ENCODE measurements around the gene HAUS8.

The HAUS8 gene

GRCh38 chr19:17027535-17027975 is 47.7 kb downstream of the HAUS8 start:
- Histone ChIP-seq H3K36me3 (replicated peaks; ENCODE audit: insufficient read depth, low read length) (no peaks in the 10 kb centered on the region), H3K9ac (ENCODE audit: low read length) (no peak overlapping the region), H2AFZ (ENCODE audit: low read length) (no peak overlapping the region), H3K4me3 (ENCODE audit: low read length) (no peak overlapping the region), H4K20me1 (ENCODE audit: insufficient read depth, low read length) (no peaks in the 10 kb centered on the region), H3K27ac (ENCODE audit: low read length) (no peak overlapping the region), H3K9me3 (replicated peaks; ENCODE audit: insufficient read depth, low read length) (no peaks in the 10 kb centered on the region), H3K9me2 (replicated peaks; ENCODE audit: insufficient read depth, low read length) (no peaks in the 10 kb centered on the region), H3K79me2 (ENCODE audit: low read length) (no peaks in the 10 kb centered on the region), H3K27me3 (replicated peaks; ENCODE audit: insufficient read depth, low read length) (peaks cover 81% of the 10 kb centered on the region), H3K4me2 (ENCODE audit: low read depth, low read length) (no peak overlapping the region), H3F3A (ENCODE audit: insufficient read depth, low read length) (no peaks in the 10 kb centered on the region), H3K4me1 (ENCODE audit: low read length) (no peaks in the 10 kb centered on the region)
- no peak for DNase-seq
- TF ChIP-seq EZH2phosphoT487 (IDR thresholded peaks at IDR 0.05; ENCODE audit: low read length) (no peak), EZH2 (optimal IDR thresholded peaks at IDR 0.05; ENCODE audit: low read depth, low read length) (no peak), CTCF (IDR thresholded peaks at IDR 0.05; ENCODE audit: low read length) (no peak)

DNA sequence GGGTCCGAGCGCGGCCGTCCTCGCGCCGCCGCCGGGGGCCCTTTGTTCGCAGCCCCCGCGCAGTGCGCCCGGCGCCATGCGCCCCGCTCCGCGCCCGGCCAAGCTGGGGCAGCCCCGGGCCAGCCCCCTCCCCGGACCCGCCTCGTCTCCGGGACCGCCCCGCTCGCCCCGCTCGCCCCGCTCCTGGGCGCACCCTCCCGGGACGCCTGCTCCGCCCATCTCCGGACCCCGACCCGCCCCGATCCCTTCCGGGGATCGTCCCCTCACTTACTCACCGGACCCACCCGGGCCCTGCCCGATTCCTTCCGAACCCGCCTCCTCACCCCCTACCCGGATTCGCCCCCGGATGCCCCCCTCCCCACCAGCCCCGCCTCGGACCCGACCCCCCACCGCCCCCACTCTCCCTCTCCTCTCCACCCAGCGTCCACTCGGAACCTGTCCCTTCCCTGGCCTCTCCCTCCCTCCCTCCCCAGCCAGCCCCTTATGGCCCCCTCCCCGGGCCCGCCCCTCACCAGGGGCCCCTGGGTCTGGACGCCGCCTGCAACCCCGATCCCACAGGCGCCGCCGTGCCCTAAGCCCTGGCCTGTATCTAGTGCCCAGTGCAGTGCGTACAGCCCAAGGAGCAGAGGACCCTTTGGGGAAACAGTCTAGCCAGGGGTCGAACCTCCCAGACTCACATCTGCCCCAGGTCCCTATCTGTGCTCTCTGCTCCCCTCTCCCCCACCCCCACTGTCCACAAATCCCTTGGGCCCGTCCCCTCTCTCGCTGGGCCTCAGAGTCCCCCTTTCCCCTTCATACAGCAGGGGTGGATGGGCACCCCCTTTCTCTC is 48.3 kb downstream of the HAUS8 start, which contains the start of gene CPAMD8:
Gene CPAMD8, minus strand, starts transcription at position 105 of the 829 bp plus-strand sequence. CDS start 168 bp downstream, outside the sequence.
- Histone ChIP-seq H3K36me3 (replicated peaks; ENCODE audit: insufficient read depth, low read length) (no peaks in the 10 kb centered on the region), H3K9me2 (replicated peaks; ENCODE audit: insufficient read depth, low read length) (no peaks in the 10 kb centered on the region), H3K9me3 (replicated peaks; ENCODE audit: insufficient read depth, low read length) (no peaks in the 10 kb centered on the region), H3K4me3 (ENCODE audit: low read length) (no peak within 1 kb of the TSS), H2AFZ (ENCODE audit: low read length) (no peak within 1 kb of the TSS), H3F3A (ENCODE audit: insufficient read depth, low read length) (no peaks in the 10 kb centered on the region), H3K27ac (ENCODE audit: low read length) (no peak within 1 kb of the TSS), H3K4me1 (ENCODE audit: low read length) (no peaks in the 10 kb centered on the region), H3K27me3 (replicated peaks; ENCODE audit: insufficient read depth, low read length) (peaks cover 75% of the 10 kb centered on the region), H3K79me2 (ENCODE audit: low read length) (no peaks in the 10 kb centered on the region), H3K9ac (ENCODE audit: low read length) (no peak within 1 kb of the TSS), H4K20me1 (ENCODE audit: insufficient read depth, low read length) (no peaks in the 10 kb centered on the region), H3K4me2 (ENCODE audit: low read depth, low read length) (no peak within 1 kb of the TSS)
- TF ChIP-seq EZH2 (optimal IDR thresholded peaks at IDR 0.05; ENCODE audit: low read depth, low read length) = no peak
- no peak for TF ChIP-seq EZH2phosphoT487 (IDR thresholded peaks at IDR 0.05; ENCODE audit: low read length)
- no peak for TF ChIP-seq CTCF (IDR thresholded peaks at IDR 0.05; ENCODE audit: low read length)
- DNase-seq = no peak

DNA sequence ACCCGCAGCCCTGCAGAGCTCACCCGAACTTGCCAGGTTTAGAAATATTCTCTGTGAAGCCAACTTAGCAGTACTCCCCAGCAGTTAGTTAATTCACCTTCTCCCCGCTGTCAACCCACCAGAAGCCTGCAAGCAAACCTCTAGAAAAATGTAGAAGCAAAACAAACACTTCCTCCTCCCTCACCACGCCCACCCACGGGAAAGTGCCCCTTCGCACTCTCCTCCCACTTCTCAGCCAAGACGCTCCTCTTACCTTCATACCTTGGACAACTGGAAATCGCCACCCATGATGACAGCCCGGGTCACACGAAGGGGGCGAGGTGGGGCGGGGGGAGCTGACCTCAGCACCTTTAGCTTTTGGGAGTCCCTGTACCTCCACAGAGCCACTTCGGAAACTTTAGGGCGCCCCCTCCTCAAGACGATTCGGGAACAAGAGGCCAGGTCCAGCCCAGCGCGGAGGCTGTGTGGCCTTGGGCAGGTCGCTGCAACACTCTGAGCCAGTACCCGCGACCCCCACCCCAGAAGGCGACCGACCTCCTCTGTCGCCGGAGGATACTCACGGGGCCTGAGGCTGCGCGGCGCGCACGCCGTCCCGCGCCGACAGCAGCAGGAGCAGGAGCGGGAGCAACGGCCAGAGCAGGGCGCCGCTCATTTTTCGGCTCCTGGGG is 49.1 kb downstream of the HAUS8 start:
- Histone ChIP-seq H3K9ac (ENCODE audit: low read length) (no peak overlapping the region), H3K9me2 (replicated peaks; ENCODE audit: insufficient read depth, low read length) (no peaks in the 10 kb centered on the region), H3K4me3 (ENCODE audit: low read length) (no peak overlapping the region), H3K79me2 (ENCODE audit: low read length) (no peaks in the 10 kb centered on the region), H3K9me3 (replicated peaks; ENCODE audit: insufficient read depth, low read length) (no peaks in the 10 kb centered on the region), H3K4me2 (ENCODE audit: low read depth, low read length) (no peak overlapping the region), H3K27me3 (replicated peaks; ENCODE audit: insufficient read depth, low read length) (peaks cover 68% of the 10 kb centered on the region), H2AFZ (ENCODE audit: low read length) (no peak overlapping the region), H4K20me1 (ENCODE audit: insufficient read depth, low read length) (no peaks in the 10 kb centered on the region), H3K4me1 (ENCODE audit: low read length) (no peaks in the 10 kb centered on the region), H3K36me3 (replicated peaks; ENCODE audit: insufficient read depth, low read length) (no peaks in the 10 kb centered on the region), H3F3A (ENCODE audit: insufficient read depth, low read length) (no peaks in the 10 kb centered on the region), H3K27ac (ENCODE audit: low read length) (no peak overlapping the region)
- DNase-seq = no peak
- TF ChIP-seq CTCF (IDR thresholded peaks at IDR 0.05; ENCODE audit: low read length) = no peak
- TF ChIP-seq EZH2 (optimal IDR thresholded peaks at IDR 0.05; ENCODE audit: low read depth, low read length) = no peak
- TF ChIP-seq EZH2phosphoT487 (IDR thresholded peaks at IDR 0.05; ENCODE audit: low read length) = no peak

Measured in MM.1S (cell line).